Stimulated activated CD4-positive, alpha-beta T cell treated with anti-CD3 and anti-CD28 coated beads, TNF-alpha, amount 100 ng/mL, for 4 hours (primary cell): ENCODE measurements around the gene DIDO1.

Experiments used
- DNase-seq, 3 experiments: peaks; one replicate each; pipeline ENCODE4 v3.0.0-alpha.2; 2020; ENCODE audit warnings: low read depth in 3 of 3

The DIDO1 gene

GRCh38 chr20:62951143-62951895, 25.0 kb upstream of the DIDO1 start:
- no peak for DNase-seq

DNA sequence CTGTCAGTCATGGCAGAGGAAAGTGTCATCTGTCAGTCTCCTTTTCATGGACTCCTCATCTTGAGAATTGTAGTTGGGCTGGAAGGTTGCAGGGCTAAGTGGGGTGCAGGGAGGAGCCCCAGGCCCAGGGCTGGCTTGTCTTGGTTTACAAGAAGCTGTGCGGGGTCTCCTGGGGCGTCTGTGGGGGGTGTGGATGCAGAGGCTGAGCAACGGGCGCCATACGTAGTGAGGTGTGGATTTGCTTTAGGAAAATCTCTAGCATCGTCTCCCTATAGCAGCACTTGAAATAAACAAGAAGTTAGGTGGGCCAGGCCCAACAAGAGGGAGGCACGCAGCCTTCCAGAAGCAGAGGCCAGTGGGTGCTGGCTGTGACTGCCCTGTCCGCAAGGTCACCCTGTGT, 24.4 kb upstream of the DIDO1 start:
- no peak for DNase-seq

GRCh38 chr20:62949962-62950361, 23.7 kb upstream of the DIDO1 start:
- DNase-seq: no peak

GRCh38 chr20:62949153-62949821, 23.0 kb upstream of the DIDO1 start:
- no peak for DNase-seq

GRCh38 chr20:62947532-62948300, 21.4 kb upstream of the DIDO1 start:
- DNase-seq: no peak

- no peak for DNase-seq
Measured at GRCh38 chr20:62946918-62947317, 20.6 kb upstream of the DIDO1 start.

GRCh38 chr20:62945771-62946339, 19.6 kb upstream of the DIDO1 start:
- DNase-seq: no peak

- no peak for DNase-seq
Measured at GRCh38 chr20:62944746-62945145, 18.4 kb upstream of the DIDO1 start.

GRCh38 chr20:62944184-62944583, 17.9 kb upstream of the DIDO1 start:
- DNase-seq: no peak

DNA sequence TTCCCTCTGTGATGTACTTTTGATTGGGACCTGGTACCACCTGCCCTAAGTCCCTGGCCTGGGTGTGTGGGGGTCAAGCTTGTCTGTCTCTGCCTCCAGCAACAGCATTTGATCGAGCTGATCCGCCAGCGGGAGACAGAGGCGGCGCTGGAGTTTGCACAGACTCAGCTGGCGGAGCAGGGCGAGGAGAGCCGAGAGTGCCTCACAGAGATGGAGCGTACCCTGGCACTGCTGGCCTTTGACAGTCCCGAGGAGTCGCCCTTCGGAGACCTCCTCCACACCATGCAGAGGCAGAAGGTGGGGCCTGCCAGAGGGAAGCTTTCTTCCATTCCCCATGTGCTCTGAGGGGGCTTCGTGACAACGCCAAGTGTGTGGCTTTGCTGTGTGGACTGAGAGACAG, 17.1 kb upstream of the DIDO1 start:
- no peak for DNase-seq

GRCh38 chr20:62942456-62942855, 16.2 kb upstream of the DIDO1 start:
- no peak for DNase-seq

DNA sequence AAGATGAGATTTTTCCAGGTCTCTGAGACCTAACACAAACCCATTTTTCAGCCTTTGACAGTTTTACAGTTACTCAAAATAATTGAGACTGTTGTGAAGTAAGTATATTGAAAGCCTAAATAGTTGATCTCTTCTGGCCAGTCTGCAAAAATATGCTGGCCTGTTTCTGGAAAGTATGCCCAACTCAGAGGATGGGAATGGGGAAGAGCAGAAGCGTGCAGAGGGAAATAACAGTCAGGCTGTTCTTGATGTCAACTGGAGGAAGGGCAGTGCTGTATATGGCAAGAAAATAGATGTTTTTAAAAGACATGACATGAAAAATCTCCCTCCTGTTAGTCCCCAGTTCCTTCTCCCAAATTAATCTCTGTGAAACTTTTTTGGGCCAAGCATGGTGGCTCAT, 15.5 kb upstream of the DIDO1 start:
- no peak for DNase-seq

- DNase-seq: no peak
Measured at GRCh38 chr20:62940875-62941274, 14.6 kb upstream of the DIDO1 start.

- DNase-seq: peak in 1 of 3 experiments; percentile 42
Measured at GRCh38 chr20:62938105-62938888, 12.0 kb upstream of the DIDO1 start, which contains the start of gene GID8. GID8 (plus strand) TSS chr20:62938147; CDS start chr20:62941503, 3,356 bp downstream.

- DNase-seq: peak; percentile 88 to 96 (median 95)
Measured at GRCh38 chr20:62937268-62938104, 11.2 kb upstream of the DIDO1 start.

DNA sequence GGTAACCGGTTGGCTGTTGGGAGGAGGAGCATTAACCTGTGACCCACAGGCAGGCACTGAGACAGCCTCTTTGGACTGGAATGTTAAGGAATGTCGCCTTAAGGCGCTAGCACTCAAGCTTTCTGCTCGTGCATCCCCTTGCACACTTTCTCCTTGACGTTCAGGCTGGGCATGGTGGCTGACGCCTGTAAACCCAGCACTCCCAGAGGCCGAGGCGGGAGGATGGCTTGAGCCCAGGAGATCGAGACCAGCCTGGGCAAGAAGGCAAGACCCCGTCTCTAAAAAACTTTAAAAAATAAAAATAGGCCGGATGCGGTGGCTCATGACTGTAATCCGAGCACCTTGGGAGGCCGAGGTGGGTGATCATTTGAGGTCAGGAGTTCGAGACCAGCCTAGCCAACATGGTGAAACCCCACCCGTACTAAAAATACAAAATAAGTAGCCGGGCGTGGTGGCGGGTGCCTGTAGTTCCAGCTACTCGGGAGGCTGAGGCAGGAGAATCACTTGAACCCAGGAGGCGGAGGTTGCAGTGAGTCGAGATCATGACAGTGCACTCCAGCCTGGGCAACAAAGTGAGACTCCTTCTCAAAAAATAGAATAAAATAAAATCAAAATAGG, 9.8 kb upstream of the DIDO1 start:
- no peak for DNase-seq

- no peak for DNase-seq
Measured at GRCh38 chr20:62935204-62935967, 9.1 kb upstream of the DIDO1 start.

GRCh38 chr20:62933966-62934365, 7.7 kb upstream of the DIDO1 start:
- no peak for DNase-seq

- DNase-seq: no peak
Measured at GRCh38 chr20:62931464-62931863, 5.2 kb upstream of the DIDO1 start.
